GM12864 (cell line): ENCODE measurements around the gene TGFA.

Experiments
- DNase-seq: peaks from one replicate; pipeline ENCODE4 v3.0.0-alpha.2; 2011; ENCODE audit warnings: low read depth
- H3K4me3 ChIP-seq: 2 replicates; pipeline ENCODE4 v1.5.1; 2011; ENCODE audit warnings: mild to moderate bottlenecking, low read depth, low read length, control low read depth
- TF ChIP-seq, protein P1 (sequence below): IDR thresholded peaks from 2 replicates; pipeline ENCODE4 v1.5.1; 2011; ENCODE audit warnings: low read depth, mild to moderate bottlenecking, moderate library complexity, low read length, control low read depth, inconsistent platforms; ENCODE audit errors: missing control alignments

Gene TGFA

DNA sequence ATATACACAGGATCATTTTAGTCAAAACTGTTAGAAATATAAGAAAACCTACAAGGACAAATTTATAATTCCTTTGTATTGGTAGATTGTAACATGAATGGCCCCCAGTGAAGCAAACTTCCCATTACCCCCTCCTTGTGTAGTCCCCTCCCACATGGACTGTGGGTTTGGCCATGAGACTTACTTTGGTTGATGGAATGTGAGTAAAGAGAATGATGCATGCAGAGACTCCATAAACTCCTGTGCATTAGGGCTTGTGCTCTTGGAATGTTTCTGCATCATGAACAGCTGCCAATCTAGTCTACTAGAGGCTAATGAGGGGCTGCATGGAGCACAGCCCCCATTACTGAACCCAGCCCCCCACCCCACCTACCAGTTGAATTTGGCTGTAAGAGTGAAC lies 8.3 kb upstream of the TGFA start:
- no peak overlapping the region for H3K4me3 ChIP-seq
- DNase-seq, result no peak
- TF ChIP-seq, protein P1, sequence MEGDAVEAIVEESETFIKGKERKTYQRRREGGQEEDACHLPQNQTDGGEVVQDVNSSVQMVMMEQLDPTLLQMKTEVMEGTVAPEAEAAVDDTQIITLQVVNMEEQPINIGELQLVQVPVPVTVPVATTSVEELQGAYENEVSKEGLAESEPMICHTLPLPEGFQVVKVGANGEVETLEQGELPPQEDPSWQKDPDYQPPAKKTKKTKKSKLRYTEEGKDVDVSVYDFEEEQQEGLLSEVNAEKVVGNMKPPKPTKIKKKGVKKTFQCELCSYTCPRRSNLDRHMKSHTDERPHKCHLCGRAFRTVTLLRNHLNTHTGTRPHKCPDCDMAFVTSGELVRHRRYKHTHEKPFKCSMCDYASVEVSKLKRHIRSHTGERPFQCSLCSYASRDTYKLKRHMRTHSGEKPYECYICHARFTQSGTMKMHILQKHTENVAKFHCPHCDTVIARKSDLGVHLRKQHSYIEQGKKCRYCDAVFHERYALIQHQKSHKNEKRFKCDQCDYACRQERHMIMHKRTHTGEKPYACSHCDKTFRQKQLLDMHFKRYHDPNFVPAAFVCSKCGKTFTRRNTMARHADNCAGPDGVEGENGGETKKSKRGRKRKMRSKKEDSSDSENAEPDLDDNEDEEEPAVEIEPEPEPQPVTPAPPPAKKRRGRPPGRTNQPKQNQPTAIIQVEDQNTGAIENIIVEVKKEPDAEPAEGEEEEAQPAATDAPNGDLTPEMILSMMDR, result no peak

DNA sequence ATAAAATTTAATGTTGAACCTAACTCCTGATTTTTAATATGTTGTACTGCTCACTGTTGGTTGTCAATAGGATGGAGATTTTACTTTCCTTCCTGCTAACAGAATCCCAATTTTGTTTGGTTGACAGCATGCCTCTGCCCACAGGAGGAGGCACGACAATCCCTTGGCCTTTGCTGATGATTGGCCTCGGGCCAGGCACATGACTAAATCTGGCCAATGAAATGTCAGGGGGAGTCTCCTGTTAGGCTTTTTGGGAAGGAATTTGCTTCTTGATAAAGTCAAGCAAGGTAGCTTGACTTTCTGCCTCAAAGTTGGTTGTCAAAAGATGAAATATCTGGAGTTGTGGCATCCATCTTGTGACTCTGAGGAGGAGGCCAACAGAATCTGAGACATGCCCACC lies 6.8 kb upstream of the TGFA start:
- TF ChIP-seq, protein P1, result no peak
- DNase-seq, result no peak
- no peak overlapping the region for H3K4me3 ChIP-seq

DNA sequence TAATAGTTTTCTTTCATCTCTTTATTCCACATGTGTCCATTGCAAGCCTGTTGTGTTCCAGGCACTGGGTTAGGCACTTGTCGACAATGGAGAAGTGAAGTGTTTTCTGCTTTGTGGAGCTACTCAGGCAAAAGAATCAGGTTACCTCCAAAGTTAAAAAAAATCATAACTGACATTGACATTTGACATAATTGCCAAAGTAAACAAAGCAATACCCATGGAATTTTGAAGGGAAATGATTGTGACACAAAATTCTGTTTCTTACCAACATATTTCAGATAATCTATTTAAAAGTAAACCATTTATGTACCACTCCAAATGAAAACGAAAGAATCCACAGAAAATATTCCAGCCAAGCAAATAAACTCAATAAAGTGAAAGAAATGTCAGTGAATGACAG lies 6.4 kb upstream of the TGFA start:
- DNase-seq, result no peak
- TF ChIP-seq, protein P1, result no peak
- H3K4me3 ChIP-seq, result no peak overlapping the region

DNA sequence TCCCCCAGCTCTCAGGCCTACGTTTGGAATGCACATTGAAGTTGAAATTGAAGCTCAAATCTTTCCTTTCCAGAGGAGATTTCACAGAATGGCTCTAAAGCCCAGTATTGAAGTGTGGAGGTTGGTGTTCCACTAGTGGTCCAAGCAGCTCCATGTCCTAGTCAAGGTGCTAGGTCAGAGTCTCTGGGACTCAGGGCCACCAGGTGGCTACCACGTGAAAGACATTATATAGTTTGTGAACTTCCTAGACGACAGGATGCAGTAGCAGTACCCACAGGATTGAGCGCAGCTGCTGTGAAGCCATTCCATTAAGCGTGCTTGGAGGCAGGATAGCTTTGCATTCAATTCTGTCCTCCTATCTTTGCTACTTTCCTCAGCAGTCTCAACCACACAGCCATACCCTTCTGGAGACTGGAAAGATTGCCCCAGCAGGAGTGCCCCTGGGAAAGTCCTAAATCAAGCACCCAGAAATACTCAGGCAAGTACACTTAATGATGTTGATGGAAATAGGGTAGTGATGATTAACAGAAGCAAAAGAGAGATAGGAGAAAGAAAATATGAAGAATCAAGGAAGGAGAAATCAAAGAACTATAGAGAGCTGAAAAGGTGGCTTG lies 4.7 kb upstream of the TGFA start:
- DNase-seq, result no peak
- TF ChIP-seq, protein P1, result no peak
- H3K4me3 ChIP-seq, result no peak overlapping the region

DNA sequence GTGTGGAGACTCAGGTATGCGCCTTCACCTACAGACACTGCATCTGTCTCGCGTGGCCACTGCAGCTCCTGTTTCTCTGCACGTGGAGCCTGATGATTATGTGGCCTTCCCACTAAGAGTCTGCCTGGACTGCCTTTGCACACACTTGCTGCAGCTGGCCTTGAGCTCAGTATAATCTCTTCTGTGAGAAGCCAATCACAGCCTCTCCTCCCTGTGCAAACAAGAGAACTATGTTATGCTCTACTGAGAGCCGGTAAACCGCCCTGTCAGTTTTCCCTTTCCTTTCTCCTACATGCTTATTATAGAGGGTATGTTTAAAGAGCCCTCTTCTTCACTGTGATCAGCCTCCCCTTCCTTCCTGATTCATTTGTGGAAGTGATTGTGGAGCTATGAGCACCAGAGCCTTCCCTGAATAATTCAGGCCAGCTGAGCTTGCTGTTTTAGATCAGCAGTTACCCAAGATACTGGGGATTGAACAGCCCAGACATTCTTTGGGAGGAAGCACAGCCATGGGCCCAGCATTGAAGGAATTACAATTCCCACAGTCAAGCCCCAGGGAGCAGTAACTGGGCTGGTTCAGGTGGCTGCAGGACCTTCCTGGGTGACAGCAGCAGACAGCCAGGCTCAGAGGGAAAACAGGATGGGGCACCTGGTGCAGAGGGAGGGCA lies 3.7 kb upstream of the TGFA start:
- H3K4me3 ChIP-seq, result no peak overlapping the region
- DNase-seq, result no peak
- TF ChIP-seq, protein P1, result no peak

DNA sequence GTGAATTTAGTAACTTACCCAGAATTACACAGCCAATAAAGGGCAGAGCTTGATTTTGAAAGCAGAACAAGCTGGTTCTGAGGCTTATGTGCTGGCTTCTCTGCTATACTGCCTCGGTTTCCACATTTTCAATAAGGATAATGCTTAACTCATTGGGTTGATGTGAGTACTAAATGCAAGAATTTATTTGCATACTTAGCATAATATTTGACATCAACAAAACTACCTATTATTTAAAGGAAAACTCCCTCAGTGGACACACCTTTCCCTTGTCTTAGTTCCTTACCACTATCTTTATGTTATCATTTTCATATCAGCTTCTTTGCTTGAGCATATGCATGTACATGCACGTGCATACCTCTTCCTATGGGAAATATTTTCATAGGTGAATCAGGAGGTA lies 3.0 kb upstream of the TGFA start:
- DNase-seq, result no peak
- no peak overlapping the region for H3K4me3 ChIP-seq
- TF ChIP-seq, protein P1, result no peak
